Measurements from ENCODE around the gene PIAS4.

DNA sequence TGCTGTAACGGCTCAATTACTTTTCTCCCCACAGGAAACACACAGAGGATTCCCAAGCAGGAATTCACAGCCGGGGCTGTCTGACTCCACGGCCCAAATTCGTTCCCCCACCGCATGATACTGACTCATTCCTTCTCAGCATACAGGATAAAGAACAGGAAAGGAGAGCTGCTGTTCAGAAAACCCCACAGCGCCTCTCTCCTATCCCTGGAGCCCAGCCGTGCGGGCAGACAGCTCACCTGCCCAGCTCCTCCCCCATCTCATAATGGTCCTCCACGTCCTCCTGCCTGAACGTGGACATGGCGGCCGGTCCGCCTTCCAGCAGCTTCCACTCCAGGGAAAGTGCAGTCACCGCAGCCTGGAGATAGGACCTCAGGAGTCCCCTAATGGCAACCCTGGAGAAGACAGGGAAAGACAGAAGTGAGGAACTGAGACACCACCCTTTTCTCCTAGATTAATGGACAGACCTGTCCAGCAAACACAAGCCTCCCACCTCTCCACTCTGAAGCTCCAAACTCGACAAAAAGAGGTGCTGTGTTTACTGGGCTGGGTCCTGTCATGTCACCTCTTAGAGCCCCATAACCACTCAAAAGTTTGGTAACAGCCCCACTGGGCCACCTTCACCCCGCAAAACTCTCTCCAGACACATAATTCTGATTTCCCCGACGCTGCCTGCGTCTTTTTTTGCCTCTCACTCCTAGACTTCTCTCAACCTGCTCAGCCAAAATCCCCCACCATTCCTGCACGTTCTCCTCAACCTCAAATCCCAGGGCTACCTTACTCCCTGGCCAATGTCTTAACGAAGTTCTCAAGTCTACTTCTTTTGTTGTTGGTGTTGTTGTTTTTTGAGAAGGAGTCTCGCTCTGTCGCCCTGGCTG is 37.9 kb upstream of the PIAS4 start:
- no peak for TF ChIP-seq CEBPB (IDR thresholded peaks at IDR 0.05; ENCODE audit: borderline replicate concordance, low read depth, low read length)
- no peak for TF ChIP-seq ZNF317 (CRISPR knock-in tag; IDR thresholded peaks at IDR 0.05)
- no peak for TF ChIP-seq USF2 (IDR thresholded peaks at IDR 0.05; ENCODE audit: low read depth, low read length)
- TF ChIP-seq USF2 (CRISPR knock-in tag; IDR thresholded peaks at IDR 0.05; ENCODE audit: borderline replicate concordance), result no peak

All from HepG2 (cell line).